Skeletal muscle tissue (tissue), 4 donors: ENCODE measurements around the gene CBL. TPM values are rescaled to one million over a fixed set of nuclear protein-coding genes. Genes with fewer than 3 reads are reported as not detected.

Experiments
- H3K27ac ChIP-seq: one replicate; pipeline ENCODE4 v1.7.0; 2013; ENCODE audit warnings: mild to moderate bottlenecking, low read depth, low read length, inconsistent platforms
- H3K27me3 ChIP-seq, 3 donors: one replicate each; pipeline ENCODE4 v1.7.0; 2013; ENCODE audit warnings: low read length in 3 of 3; ENCODE audit not compliant: control insufficient read depth in 3 of 3, insufficient read depth in 3 of 3
- H3K36me3 ChIP-seq, 3 donors: one replicate each; pipeline ENCODE4 v1.7.0; 2013; ENCODE audit warnings: low read length in 3 of 3; ENCODE audit not compliant: control insufficient read depth in 3 of 3, insufficient read depth in 3 of 3
- H3K4me1 ChIP-seq, 3 donors: one replicate each; pipeline ENCODE4 v1.7.0; 2013; ENCODE audit warnings: low read length in 3 of 3, mild to moderate bottlenecking in 3 of 3; ENCODE audit not compliant: control insufficient read depth in 3 of 3, insufficient read depth in 3 of 3
- H3K4me3 ChIP-seq, 3 donors: one replicate each; pipeline ENCODE4 v1.7.0; 2013; ENCODE audit warnings: low read length in 3 of 3
- H3K9ac ChIP-seq, 3 donors: one replicate each; pipeline ENCODE4 v1.7.0; 2013; ENCODE audit warnings: low read length in 3 of 3, mild to moderate bottlenecking in 3 of 3, moderate library complexity in 2 of 3, low read depth in 1 of 3
- H3K9me3 ChIP-seq, 3 donors: one replicate each; pipeline ENCODE4 v1.7.0; 2013; ENCODE audit warnings: low read length in 3 of 3; ENCODE audit not compliant: control insufficient read depth in 3 of 3
- total RNA-seq: library from RNA; depleted of rRNA; stranded (reverse); fragments of >200 nt; gene quantifications from one replicate; pipeline ENCODE4 v1.2.3, GENCODE V29; 2014
- donor health status: Osteomylitis.

The CBL gene
- total RNA-seq, 1 donor from 2014 or later, result 9.9 TPM

- Histone ChIP-seq H3K4me3 (peak overlapping the region in 2 of 3 donors; percentile 59 to 75), H3K27ac (no peak overlapping the region), H3K9me3 (no peaks in the 10 kb centered on the region), H3K4me1 (peaks cover 4 to 14% (median 6%) of the 10 kb centered on the region in 3 donors), H3K27me3 (no peaks in the 10 kb centered on the region), H3K36me3 (no peaks in the 10 kb centered on the region), H3K9ac (peak overlapping the region in 2 of 3 donors; percentile 57 to 61)
Measured at GRCh38 chr11:119205080-119205479, 1.1 kb upstream of the CBL start.

GRCh38 chr11:119206511-119207414 lies 624 bp downstream of the CBL start:
- Histone ChIP-seq H3K9me3 (no peaks in the 10 kb centered on the region), H3K9ac (peak overlapping the region; percentile 69 to 86 (median 83)), H3K27ac (peak overlapping the region; percentile 87), H3K4me1 (peaks cover 4 to 14% (median 6%) of the 10 kb centered on the region in 3 donors), H3K4me3 (peak overlapping the region; percentile 73 to 83 (median 82)), H3K27me3 (no peaks in the 10 kb centered on the region), H3K36me3 (no peaks in the 10 kb centered on the region)

GRCh38 chr11:119207415-119207960 lies 1.3 kb downstream of the CBL start:
- Histone ChIP-seq H3K4me1 (peaks cover 4 to 14% (median 6%) of the 10 kb centered on the region in 3 donors), H3K4me3 (peak overlapping the region; percentile 73 to 83 (median 81)), H3K27ac (no peak overlapping the region), H3K27me3 (no peaks in the 10 kb centered on the region), H3K9me3 (no peaks in the 10 kb centered on the region), H3K9ac (peak overlapping the region in 2 of 3 donors; percentile 3 to 46), H3K36me3 (no peaks in the 10 kb centered on the region)

GRCh38 chr11:119209186-119209585 lies 3.0 kb downstream of the CBL start:
- Histone ChIP-seq H3K36me3 (no peaks in the 10 kb centered on the region), H3K27me3 (no peaks in the 10 kb centered on the region), H3K27ac (no peak overlapping the region), H3K9ac (no peak overlapping the region), H3K9me3 (no peaks in the 10 kb centered on the region), H3K4me3 (no peak overlapping the region), H3K4me1 (peaks cover 4 to 18% (median 6%) of the 10 kb centered on the region in 3 donors)

GRCh38 chr11:119210050-119210449 lies 3.9 kb downstream of the CBL start:
- no peaks in the 10 kb centered on the region for H3K9me3 ChIP-seq
- no peaks in the 10 kb centered on the region for H3K36me3 ChIP-seq
- no peak overlapping the region for H3K27ac ChIP-seq
- no peak overlapping the region for H3K4me3 ChIP-seq
- H3K4me1 ChIP-seq, result peaks cover 4 to 18% (median 6%) of the 10 kb centered on the region in 3 donors
- no peaks in the 10 kb centered on the region for H3K27me3 ChIP-seq
- no peak overlapping the region for H3K9ac ChIP-seq

- Histone ChIP-seq H3K9ac (no peak overlapping the region), H3K27ac (no peak overlapping the region)
Measured at GRCh38 chr11:119218141-119218878, 12.2 kb downstream of the CBL start.

GRCh38 chr11:119222308-119222707 lies 16.2 kb downstream of the CBL start:
- Histone ChIP-seq H3K9me3 (no peaks in the 10 kb centered on the region), H3K4me1 (no peaks in the 10 kb centered on the region), H3K27me3 (no peaks in the 10 kb centered on the region), H3K27ac (no peak overlapping the region), H3K4me3 (no peak overlapping the region), H3K9ac (no peak overlapping the region), H3K36me3 (no peaks in the 10 kb centered on the region)

More at GRCh38 chr11:119218141-119218878, 12.2 kb downstream of the CBL start:
- H3K4me1 ChIP-seq, result no peaks in the 10 kb centered on the region
- no peaks in the 10 kb centered on the region for H3K27me3 ChIP-seq
- no peak overlapping the region for H3K4me3 ChIP-seq
- no peaks in the 10 kb centered on the region for H3K36me3 ChIP-seq
- H3K9me3 ChIP-seq, result no peaks in the 10 kb centered on the region

GRCh38 chr11:119222891-119223290 lies 16.8 kb downstream of the CBL start:
- H3K27ac ChIP-seq, result no peak overlapping the region
- no peak overlapping the region for H3K4me3 ChIP-seq
- no peaks in the 10 kb centered on the region for H3K9me3 ChIP-seq
- no peaks in the 10 kb centered on the region for H3K36me3 ChIP-seq
- H3K9ac ChIP-seq, result no peak overlapping the region
- H3K4me1 ChIP-seq, result no peaks in the 10 kb centered on the region
- no peaks in the 10 kb centered on the region for H3K27me3 ChIP-seq

- no peaks in the 10 kb centered on the region for H3K9me3 ChIP-seq
- H3K27ac ChIP-seq, result no peak overlapping the region
- H3K9ac ChIP-seq, result no peak overlapping the region
- no peak overlapping the region for H3K4me3 ChIP-seq
- no peaks in the 10 kb centered on the region for H3K4me1 ChIP-seq
- no peaks in the 10 kb centered on the region for H3K36me3 ChIP-seq
- H3K27me3 ChIP-seq, result no peaks in the 10 kb centered on the region
Measured at GRCh38 chr11:119223856-119224255, 17.7 kb downstream of the CBL start.
